ENCODE data around the gene ADGRL3.

ADGRL3 gene

GRCh38 chr4:61407642-61408618 is 207.8 kb downstream of the ADGRL3 start:
- no peak overlapping the region for H3K4me3 ChIP-seq (ENCODE audit: low read depth, low read length)

GRCh38 chr4:61408861-61409260 is 208.7 kb downstream of the ADGRL3 start:
- no peak overlapping the region for H3K4me3 ChIP-seq (ENCODE audit: low read depth, low read length)

DNA sequence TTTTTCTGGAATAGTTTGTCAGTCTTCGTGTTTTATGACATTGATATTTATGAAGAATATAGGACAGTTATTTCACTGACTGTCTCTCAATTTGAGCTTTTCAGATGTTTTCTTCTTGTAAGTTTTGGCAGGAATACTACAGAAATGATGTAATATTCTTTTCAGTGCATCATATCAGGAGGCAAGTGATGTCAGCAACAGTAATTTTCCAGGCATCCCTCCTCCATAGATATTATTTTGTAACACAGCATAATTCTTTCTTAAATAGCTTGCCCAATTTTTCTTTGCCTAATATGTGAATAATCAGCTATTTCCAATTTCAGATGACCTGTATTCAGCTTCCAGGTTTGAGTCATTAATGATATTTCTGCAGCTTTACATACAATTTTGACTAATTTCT is 211.1 kb downstream of the ADGRL3 start:
- no peak overlapping the region for H3K4me3 ChIP-seq (ENCODE audit: low read depth, low read length)

- H3K4me3 ChIP-seq (ENCODE audit: low read depth, low read length), result no peak overlapping the region
These were observed 225.2 kb downstream of the ADGRL3 start for GRCh38 chr4:61425315-61425714.

GRCh38 chr4:61426229-61426628 is 226.1 kb downstream of the ADGRL3 start:
- H3K4me3 ChIP-seq (ENCODE audit: low read depth, low read length), result no peak overlapping the region

DNA sequence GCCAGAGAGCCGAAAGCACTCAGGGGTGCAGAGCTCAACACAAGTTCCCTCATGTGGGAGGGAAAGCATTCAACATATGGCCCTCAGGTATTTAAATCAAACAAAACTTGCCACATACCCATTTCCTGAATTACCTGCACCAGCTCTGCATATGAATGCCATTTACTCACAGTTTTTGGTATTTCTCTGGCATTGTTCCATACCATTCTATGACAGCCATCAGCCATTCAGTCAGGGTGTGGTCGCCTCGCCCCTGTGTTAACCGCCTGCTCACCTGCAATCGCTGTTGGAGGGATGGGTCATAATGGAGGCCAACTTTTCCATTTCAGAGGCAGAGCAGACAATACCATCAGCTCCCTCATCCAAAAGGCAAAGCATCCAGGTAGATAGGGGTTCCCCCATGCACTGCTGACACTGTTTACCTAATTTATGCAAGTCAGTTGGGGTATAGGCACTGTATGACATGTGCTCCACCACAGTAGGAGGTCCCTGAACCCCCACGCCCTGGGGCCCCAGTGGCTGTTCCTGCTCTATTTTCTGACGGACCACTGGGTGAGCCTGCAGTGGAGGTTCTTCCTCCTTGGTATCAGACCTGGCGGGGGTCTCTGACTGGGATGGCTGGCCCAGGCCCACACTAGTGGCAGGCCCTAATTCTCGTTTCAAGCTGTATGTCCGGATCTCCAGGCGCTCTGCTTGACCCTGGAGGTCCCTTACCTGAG is 227.1 kb downstream of the ADGRL3 start:
- H3K4me3 ChIP-seq (ENCODE audit: low read depth, low read length), result no peak overlapping the region

DNA sequence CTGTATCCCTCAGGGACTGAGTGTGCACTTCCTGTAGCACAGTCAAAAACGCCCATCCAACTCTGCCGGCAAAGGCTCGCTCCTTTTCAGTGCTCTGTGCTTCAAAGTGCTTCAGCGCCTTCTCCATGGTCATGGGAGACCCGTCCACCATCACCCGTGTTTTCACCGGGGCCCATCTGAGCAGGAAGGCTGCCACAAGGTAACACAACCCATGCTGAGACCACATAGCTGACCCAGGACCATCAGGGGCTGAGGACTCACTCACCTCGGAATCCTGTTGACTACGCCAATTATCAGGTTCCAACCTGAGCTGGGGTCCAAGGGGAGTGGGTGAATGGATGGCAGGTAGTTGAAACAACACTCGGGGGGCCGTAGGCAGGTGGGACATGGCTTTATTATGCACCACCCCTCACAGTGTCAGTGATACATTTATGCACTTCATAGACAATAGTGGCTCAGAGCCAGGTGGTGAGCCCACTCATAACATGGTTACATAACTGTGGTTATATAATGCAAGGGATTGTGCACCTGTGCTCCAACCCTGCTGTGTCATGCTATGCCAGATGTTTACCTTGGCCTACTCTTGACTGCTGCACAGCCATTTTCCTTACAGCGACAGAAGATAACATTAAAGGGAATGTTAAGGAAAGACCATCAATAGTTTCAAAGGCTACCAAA is 227.8 kb downstream of the ADGRL3 start:
- H3K4me3 ChIP-seq (ENCODE audit: low read depth, low read length), result no peak overlapping the region

GRCh38 chr4:61428950-61429349 is 228.8 kb downstream of the ADGRL3 start:
- no peak overlapping the region for H3K4me3 ChIP-seq (ENCODE audit: low read depth, low read length)

DNA sequence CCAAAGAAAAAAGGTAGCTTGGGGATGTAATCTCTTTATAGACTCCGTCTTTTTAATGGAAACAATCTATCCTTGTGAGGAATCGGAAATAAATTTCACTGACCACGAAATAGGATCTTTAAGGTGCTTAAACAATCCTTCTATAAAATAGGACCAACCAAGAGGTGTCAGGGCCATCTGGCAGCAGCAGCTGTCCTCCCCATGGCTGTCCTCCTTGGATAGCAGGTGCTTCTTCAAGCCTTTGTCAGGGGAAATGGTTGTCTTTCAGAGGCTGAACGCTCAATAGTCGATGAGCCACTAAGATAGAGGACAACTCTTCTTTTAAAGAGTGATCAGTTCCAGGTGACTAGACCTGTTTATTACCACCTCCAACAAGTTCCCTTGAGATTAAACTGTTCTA is 231.0 kb downstream of the ADGRL3 start:
- H3K4me3 ChIP-seq (ENCODE audit: low read depth, low read length), result no peak overlapping the region

GRCh38 chr4:61437923-61438322 is 237.8 kb downstream of the ADGRL3 start:
- H3K4me3 ChIP-seq (ENCODE audit: low read depth, low read length), result no peak overlapping the region

DNA sequence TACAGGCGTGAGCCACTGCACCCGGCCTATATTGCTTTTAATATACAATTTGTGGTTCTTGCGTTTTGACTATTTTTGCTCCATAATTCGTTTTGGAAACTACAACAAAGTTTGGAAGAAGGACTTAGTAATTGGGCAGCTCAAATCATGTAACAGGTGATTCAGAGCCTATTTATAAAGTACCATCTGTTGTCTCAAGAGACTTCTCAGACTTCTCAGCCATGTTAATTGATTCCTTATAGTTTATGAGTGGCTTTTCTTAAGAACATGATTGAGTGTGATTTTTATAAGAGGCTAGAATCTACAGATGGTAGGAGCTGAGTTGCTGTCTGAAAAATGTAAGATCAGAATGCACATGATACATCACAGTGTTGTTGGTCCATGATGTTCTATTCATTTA is 240.2 kb downstream of the ADGRL3 start:
- no peak overlapping the region for H3K4me3 ChIP-seq (ENCODE audit: low read depth, low read length)

- H3K4me3 ChIP-seq (ENCODE audit: low read depth, low read length), result no peak overlapping the region
These were observed 242.8 kb downstream of the ADGRL3 start for GRCh38 chr4:61442936-61443335.

GRCh38 chr4:61443813-61444510 is 243.8 kb downstream of the ADGRL3 start:
- H3K4me3 ChIP-seq (ENCODE audit: low read depth, low read length), result no peak overlapping the region

DNA sequence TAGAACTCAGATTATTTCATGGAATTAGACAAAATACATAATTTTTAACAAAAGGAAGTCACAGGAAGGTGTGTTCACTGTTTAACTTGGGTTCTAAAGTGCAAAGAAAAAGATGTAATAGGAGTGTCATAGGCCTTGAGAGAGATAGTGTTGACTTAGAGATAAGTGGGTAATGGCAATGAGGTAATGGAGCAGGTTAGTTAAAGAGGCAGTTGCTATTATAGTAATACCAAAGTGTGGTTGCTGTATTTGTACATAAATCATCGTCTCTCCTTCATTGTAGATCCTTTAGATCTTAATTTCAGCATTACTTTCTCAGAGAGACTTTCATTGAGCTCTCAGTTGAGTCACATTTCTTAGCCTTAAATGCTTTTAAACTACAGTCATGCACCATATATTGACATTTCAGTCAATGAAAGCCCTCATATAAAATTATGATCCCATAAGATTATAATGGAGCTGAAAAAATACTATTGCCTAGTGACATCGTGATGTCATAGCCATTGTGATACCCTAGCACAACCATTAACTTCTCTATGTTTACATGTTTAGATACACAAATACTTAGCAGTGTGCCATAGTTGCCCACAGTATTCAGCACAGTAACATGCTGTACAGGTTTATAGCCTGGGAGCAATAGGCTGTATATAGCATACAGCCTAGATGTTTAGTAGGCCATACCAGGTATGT is 245.4 kb downstream of the ADGRL3 start:
- no peak overlapping the region for H3K4me3 ChIP-seq (ENCODE audit: low read depth, low read length)

- no peak overlapping the region for H3K4me3 ChIP-seq (ENCODE audit: low read depth, low read length)
These were observed 246.8 kb downstream of the ADGRL3 start for GRCh38 chr4:61446941-61447340.

- no peak overlapping the region for H3K4me3 ChIP-seq (ENCODE audit: low read depth, low read length)
These were observed 247.8 kb downstream of the ADGRL3 start for GRCh38 chr4:61447918-61448317.

DNA sequence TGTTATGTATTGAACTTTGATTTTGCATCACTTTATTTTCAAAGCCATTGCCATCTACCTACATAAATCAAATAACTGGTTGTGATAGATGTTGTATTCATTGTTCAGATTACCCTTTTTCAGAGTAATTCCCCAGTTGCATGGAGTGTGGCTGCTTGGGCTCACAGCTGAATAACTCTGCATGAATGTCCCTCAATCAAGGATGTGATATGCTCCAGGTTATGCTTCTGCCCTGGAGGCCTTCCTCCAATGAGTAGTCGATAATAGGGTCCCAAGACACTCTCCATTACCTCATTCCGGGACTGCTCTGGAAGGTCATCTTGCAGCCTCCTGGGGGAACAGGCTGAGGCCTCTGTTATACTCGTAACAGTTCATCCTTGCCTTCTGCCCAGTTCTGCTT is 251.8 kb downstream of the ADGRL3 start:
- H3K4me3 ChIP-seq (ENCODE audit: low read depth, low read length), result no peak overlapping the region

- H3K4me3 ChIP-seq (ENCODE audit: low read depth, low read length), result no peak overlapping the region
These were observed 261.8 kb downstream of the ADGRL3 start for GRCh38 chr4:61461956-61462355.

DNA sequence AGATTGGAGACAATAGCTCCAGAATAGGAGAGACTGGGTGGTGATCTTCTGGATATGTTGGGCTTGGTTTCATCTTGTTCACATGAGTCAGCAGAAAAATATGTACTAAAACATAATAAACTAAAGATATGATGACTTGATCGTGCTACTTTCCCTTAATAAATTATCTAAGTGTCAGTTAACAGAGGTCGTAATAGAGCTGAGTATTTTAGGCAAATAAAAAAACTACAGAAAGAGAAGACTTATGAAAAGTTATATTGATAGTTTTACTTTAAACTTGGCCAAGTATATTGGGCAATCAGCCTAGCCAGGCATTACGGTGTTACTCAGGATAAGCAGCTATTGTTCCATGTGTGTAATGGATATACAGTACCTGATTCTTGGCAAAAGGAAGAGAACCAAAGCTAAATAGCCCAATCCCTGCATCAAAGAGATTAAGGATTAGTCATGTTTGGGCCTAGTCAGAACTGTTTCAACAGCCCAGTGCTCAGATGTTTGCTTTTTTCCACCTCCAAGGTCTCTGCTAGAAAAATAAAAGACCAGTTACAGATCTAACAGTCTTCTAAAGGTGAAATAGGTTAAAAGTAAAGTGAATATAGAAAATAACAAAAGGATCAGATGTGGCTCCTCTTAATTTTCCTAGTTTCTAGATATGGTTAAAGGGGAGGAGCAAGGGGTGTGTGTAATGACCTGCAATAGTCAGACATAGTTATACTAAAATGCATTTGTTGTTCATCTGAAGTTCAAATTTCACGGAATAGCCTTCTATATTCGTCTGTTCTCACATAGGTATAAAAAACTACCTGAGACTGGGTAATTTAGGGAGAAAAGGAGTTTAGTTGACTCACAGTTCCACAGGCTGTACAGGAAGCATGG is 262.6 kb downstream of the ADGRL3 start:
- no peak overlapping the region for H3K4me3 ChIP-seq (ENCODE audit: low read depth, low read length)

Measured in iPS-11a (cell line).